Mesendoderm (in vitro differentiated cells): ENCODE measurements around the gene PRIM2.
"Not testable (repeated sequence)": the region's sequence is repeated elsewhere in the genome, so short reads cannot be mapped to it uniquely, and the experiment has no call there.

Experiments used
- DNase-seq: peaks from one replicate; pipeline ENCODE4 v3.0.0; 2013
- H2AK5ac ChIP-seq: 2 replicates; pipeline ENCODE4 v1.6.1; 2013; ENCODE audit warnings: low read length, inconsistent platforms
- H2BK120ac ChIP-seq: 2 replicates; pipeline ENCODE4 v1.6.1; 2013; ENCODE audit warnings: low read depth, mild to moderate bottlenecking, low read length, moderate library complexity, mixed read lengths
- H2BK15ac ChIP-seq: replicated peaks from 2 replicates; pipeline ENCODE4 v1.6.1; 2013; ENCODE audit warnings: low read depth, mild to moderate bottlenecking, moderate library complexity
- H2BK5ac ChIP-seq: 2 replicates; pipeline ENCODE4 v1.6.1; 2013; ENCODE audit warnings: low read length, inconsistent platforms
- H3K18ac ChIP-seq: 2 replicates; pipeline ENCODE4 v1.6.1; 2013; ENCODE audit warnings: mild to moderate bottlenecking, low read length, mixed read lengths
- H3K23ac ChIP-seq: one replicate; pipeline ENCODE4 v1.6.1; 2013; ENCODE audit warnings: low read length
- H3K27ac ChIP-seq: 2 replicates; pipeline ENCODE4 v1.5.1; 2013; ENCODE audit warnings: low read depth, mild to moderate bottlenecking, inconsistent platforms, low read length, moderate library complexity
- H3K27me3 ChIP-seq: 2 replicates; pipeline ENCODE4 v1.6.1; 2013; ENCODE audit warnings: low read length, control low read depth, mild to moderate bottlenecking, inconsistent platforms; ENCODE audit not compliant: insufficient read depth, poor library complexity
- H3K36me3 ChIP-seq: 2 replicates; pipeline ENCODE4 v1.6.1; 2013; ENCODE audit warnings: low read length, inconsistent platforms; ENCODE audit not compliant: control insufficient read depth, insufficient read depth
- H3K4ac ChIP-seq: one replicate; pipeline ENCODE4 v1.6.1; 2013; ENCODE audit warnings: low read depth, mild to moderate bottlenecking, low read length, moderate library complexity
- H3K4me1 ChIP-seq: 2 replicates; pipeline ENCODE4 v1.6.1; 2013; ENCODE audit warnings: low read depth, low read length, inconsistent platforms; ENCODE audit not compliant: control insufficient read depth
- H3K4me2 ChIP-seq: 2 replicates; pipeline ENCODE4 v1.6.1; 2013; ENCODE audit warnings: low read length
- H3K4me3 ChIP-seq: 2 replicates; pipeline ENCODE4 v1.5.1; 2013; ENCODE audit warnings: mild to moderate bottlenecking, low read length
- H3K56ac ChIP-seq: one replicate; pipeline ENCODE4 v1.6.1; 2013; ENCODE audit warnings: low read length
- H3K79me1 ChIP-seq: 2 replicates; pipeline ENCODE4 v1.6.1; 2013; ENCODE audit warnings: low read length, inconsistent platforms
- H3K79me2 ChIP-seq: 2 replicates; pipeline ENCODE4 v1.6.1; 2013; ENCODE audit warnings: mild to moderate bottlenecking, low read length; ENCODE audit not compliant: control insufficient read depth, insufficient read depth
- H3K9ac ChIP-seq: 2 replicates; pipeline ENCODE4 v1.6.1; 2013; ENCODE audit warnings: low read length, inconsistent platforms
- H4K5ac ChIP-seq: one replicate; pipeline ENCODE4 v1.6.1; 2013; ENCODE audit warnings: low read length
- H4K8ac ChIP-seq: one replicate; pipeline ENCODE4 v1.6.1; 2013; ENCODE audit warnings: low read depth, mild to moderate bottlenecking, control low read depth, low read length, moderate library complexity
- WGBS: extraction: QIAGEN DNeasy Blood & Tissue Kit; methylation state at CpG from one replicate; pipeline ENCODE4 v1.1.7; 2013; ENCODE audit warnings: low lambda C conversion rate, missing lambda C conversion rate; ENCODE audit not compliant: insufficient coverage; ENCODE audit errors: extremely low coverage; 5-methylcytosine and 5-hydroxymethylcytosine counted together

PRIM2 gene

DNA sequence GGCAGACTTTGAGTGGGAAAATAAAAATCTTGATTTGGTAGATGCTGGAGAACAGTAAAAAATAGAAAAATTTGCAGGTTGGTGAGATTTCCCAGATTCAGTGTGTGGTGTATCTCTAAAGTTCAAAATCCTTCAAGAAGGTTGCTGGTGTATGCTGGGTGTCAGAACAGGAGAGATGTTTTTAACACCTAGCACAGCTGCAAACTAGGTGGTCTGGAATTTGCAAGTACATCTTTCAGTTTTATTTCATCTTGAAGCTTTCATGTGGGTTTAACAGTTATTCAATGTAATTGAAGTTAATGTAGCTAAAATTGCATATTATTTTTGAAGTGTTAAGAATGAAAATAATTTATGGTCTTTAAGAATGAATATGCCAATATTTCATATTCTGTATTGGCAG is 40.9 kb downstream of the PRIM2 start:
- not testable (repeated sequence) for H4K8ac ChIP-seq, H3K79me1 ChIP-seq, H3K23ac ChIP-seq, H3K4me1 ChIP-seq, H3K27me3 ChIP-seq, H3K18ac ChIP-seq, DNase-seq, H3K56ac ChIP-seq, H3K4ac ChIP-seq, H2AK5ac ChIP-seq, H3K27ac ChIP-seq, H3K79me2 ChIP-seq, H2BK15ac ChIP-seq, H3K4me3 ChIP-seq, H3K4me2 ChIP-seq, H4K5ac ChIP-seq, H3K9ac ChIP-seq, H2BK5ac ChIP-seq, H2BK120ac ChIP-seq, H3K36me3 ChIP-seq

DNA sequence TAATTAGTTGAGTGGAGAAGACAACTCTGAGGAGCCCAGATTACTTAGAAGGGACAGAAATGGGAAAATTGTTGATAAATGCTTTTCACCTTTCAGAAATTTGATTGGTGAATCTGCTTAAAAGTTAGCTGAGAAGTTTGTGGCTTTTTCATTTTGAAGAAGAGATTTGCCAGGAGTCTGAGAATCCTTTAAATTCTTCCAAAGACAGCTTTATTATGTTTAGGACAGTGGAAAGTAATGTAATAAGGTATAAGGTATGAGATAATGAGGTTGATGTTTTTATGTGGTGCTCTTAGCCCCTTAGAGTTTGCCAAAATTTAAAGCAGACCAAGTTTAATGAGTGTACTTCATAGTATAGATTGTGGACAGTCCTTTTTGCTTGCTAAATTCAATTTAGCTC is 42.3 kb downstream of the PRIM2 start:
- H2BK5ac ChIP-seq, H3K4me2 ChIP-seq, H3K4ac ChIP-seq, DNase-seq, H3K23ac ChIP-seq, H2BK120ac ChIP-seq, H3K36me3 ChIP-seq, H4K5ac ChIP-seq, H2AK5ac ChIP-seq, H3K79me1 ChIP-seq, H3K27me3 ChIP-seq, H3K9ac ChIP-seq, H3K18ac ChIP-seq, H3K27ac ChIP-seq, H2BK15ac ChIP-seq, H3K4me3 ChIP-seq, H4K8ac ChIP-seq, H3K56ac ChIP-seq, H3K79me2 ChIP-seq, H3K4me1 ChIP-seq: not testable (repeated sequence)

DNA sequence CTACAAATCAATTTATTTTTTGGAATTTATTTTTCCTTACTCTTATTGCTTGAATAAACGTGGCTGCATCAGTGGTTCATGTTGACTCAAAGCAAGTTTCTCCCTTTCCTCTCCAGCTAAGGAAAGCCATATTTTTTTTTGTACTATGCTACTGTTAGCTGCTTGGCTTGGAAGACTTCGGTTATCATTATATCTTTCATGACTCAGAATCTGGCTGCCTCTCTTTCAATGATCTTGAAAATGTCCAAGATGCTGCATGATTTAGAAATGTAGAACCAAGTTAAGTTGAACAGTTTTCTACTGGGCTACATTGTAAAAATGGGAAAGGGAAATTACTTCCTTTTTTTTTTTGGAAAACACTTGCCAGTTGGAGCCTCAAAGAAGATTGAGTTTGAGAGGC is 44.9 kb downstream of the PRIM2 start:
- H3K4me2 ChIP-seq, H3K4me3 ChIP-seq, H2AK5ac ChIP-seq, H3K4ac ChIP-seq, H3K9ac ChIP-seq, H4K5ac ChIP-seq, H2BK15ac ChIP-seq, H3K27ac ChIP-seq, H3K4me1 ChIP-seq, H2BK5ac ChIP-seq, H3K23ac ChIP-seq, H3K56ac ChIP-seq, H3K79me1 ChIP-seq, H3K36me3 ChIP-seq, DNase-seq, H3K27me3 ChIP-seq, H2BK120ac ChIP-seq, H4K8ac ChIP-seq, H3K79me2 ChIP-seq, H3K18ac ChIP-seq: not testable (repeated sequence)
- no CpG with 5 or more reads among the region's 2 CpGs for WGBS

GRCh38 chr6:57365076-57365583 is 47.7 kb downstream of the PRIM2 start:
- H4K5ac ChIP-seq, H3K18ac ChIP-seq, H3K27ac ChIP-seq, H3K27me3 ChIP-seq, H3K4me1 ChIP-seq, H3K23ac ChIP-seq, DNase-seq, H3K4me2 ChIP-seq, H3K79me1 ChIP-seq, H4K8ac ChIP-seq, H3K36me3 ChIP-seq, H3K4ac ChIP-seq, H3K56ac ChIP-seq, H2BK15ac ChIP-seq, H3K4me3 ChIP-seq, H3K79me2 ChIP-seq, H2BK5ac ChIP-seq, H2BK120ac ChIP-seq, H3K9ac ChIP-seq, H2AK5ac ChIP-seq: not testable (repeated sequence)
- WGBS, result no CpG with 5 or more reads among the region's 2 CpGs

- no CpG with 5 or more reads among the region's 4 CpGs for WGBS
- not testable (repeated sequence) for H3K27me3 ChIP-seq, H3K4ac ChIP-seq, H3K9ac ChIP-seq, H3K79me1 ChIP-seq, H3K4me3 ChIP-seq, H4K8ac ChIP-seq, H3K27ac ChIP-seq, H2AK5ac ChIP-seq, H3K4me1 ChIP-seq, H3K79me2 ChIP-seq, DNase-seq, H2BK120ac ChIP-seq, H3K23ac ChIP-seq, H3K4me2 ChIP-seq, H3K36me3 ChIP-seq, H2BK5ac ChIP-seq, H3K18ac ChIP-seq, H4K5ac ChIP-seq, H2BK15ac ChIP-seq, H3K56ac ChIP-seq
Observed at GRCh38 chr6:57368965-57369731, 51.7 kb downstream of the PRIM2 start.

- not testable (repeated sequence) for H3K79me2 ChIP-seq, H4K5ac ChIP-seq, H3K4me3 ChIP-seq, H3K9ac ChIP-seq, H2BK5ac ChIP-seq, DNase-seq, H2AK5ac ChIP-seq, H3K18ac ChIP-seq, H3K56ac ChIP-seq, H4K8ac ChIP-seq, H3K4me1 ChIP-seq, H3K36me3 ChIP-seq, H3K27ac ChIP-seq, H3K23ac ChIP-seq, H2BK120ac ChIP-seq, H2BK15ac ChIP-seq, H3K79me1 ChIP-seq, H3K4me2 ChIP-seq, H3K27me3 ChIP-seq, H3K4ac ChIP-seq
- WGBS, result no CpG with 5 or more reads among the region's 1 CpG
Observed at GRCh38 chr6:57371779-57372178, 54.3 kb downstream of the PRIM2 start.
